ENCODE results near the gene ACTR3.

ACTR3 gene

DNA sequence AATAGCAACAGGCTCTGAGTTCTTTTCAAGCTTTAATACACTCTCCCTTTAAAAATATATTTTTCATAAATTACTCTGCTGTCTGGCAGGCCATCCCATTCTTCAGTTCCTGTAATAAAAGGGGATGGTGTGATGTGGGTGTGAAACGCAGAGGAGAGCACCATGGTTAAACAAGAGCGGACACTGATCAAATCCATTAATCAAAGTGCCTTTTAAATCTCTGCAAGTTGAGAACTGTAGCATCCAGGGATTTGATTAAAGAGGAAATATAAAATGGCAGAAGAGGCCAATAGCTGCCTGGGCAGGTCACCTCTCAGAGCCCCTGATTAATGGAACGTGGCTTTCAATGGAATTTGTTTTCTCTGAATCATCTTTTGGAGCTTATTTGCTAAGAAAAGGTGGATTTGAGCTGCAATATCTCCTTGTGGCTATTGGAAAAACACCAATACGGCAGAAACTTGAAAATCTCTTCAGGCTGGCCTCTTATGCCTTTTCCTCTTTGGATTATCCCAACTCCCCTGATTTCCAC, 96.9 kb downstream of the ACTR3 start:
- H3K4me3 ChIP-seq (ENCODE audit: low read depth, low read length): no peak overlapping the region
- POLR2A ChIA-PET: no interaction called here
- TF ChIP-seq, protein P1, sequence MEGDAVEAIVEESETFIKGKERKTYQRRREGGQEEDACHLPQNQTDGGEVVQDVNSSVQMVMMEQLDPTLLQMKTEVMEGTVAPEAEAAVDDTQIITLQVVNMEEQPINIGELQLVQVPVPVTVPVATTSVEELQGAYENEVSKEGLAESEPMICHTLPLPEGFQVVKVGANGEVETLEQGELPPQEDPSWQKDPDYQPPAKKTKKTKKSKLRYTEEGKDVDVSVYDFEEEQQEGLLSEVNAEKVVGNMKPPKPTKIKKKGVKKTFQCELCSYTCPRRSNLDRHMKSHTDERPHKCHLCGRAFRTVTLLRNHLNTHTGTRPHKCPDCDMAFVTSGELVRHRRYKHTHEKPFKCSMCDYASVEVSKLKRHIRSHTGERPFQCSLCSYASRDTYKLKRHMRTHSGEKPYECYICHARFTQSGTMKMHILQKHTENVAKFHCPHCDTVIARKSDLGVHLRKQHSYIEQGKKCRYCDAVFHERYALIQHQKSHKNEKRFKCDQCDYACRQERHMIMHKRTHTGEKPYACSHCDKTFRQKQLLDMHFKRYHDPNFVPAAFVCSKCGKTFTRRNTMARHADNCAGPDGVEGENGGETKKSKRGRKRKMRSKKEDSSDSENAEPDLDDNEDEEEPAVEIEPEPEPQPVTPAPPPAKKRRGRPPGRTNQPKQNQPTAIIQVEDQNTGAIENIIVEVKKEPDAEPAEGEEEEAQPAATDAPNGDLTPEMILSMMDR (IDR thresholded peaks at IDR 0.05; ENCODE audit: insufficient read depth, low read length, missing control alignments): no peak
- CTCF ChIA-PET: no interaction called here
- no peak for DNase-seq (ENCODE audit: low read depth, low spot score)

DNA sequence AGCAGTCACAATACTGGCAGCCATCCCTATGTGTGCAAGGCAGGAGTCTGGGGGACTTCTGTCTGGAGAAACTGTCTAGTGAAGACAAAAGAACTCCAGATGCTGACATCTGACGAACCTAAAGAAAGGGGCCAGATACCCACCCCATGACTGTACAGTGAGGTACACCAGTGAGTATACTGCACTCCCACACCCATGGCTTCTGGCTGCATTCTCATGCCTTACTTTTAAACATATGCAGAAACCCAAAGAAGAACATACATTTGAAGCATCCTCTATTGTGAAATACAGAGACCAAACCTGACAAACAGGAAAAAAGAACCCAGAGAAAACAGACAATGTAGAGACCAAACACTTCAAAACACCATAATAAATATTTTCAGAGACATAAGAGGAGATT, 102.2 kb downstream of the ACTR3 start:
- CTCF ChIA-PET: no interaction called here
- TF ChIP-seq, protein P1 (IDR thresholded peaks at IDR 0.05; ENCODE audit: insufficient read depth, low read length, missing control alignments): no peak
- no peak for DNase-seq (ENCODE audit: low read depth, low spot score)
- POLR2A ChIA-PET: no interaction called here
- no peak overlapping the region for H3K4me3 ChIP-seq (ENCODE audit: low read depth, low read length)

DNA sequence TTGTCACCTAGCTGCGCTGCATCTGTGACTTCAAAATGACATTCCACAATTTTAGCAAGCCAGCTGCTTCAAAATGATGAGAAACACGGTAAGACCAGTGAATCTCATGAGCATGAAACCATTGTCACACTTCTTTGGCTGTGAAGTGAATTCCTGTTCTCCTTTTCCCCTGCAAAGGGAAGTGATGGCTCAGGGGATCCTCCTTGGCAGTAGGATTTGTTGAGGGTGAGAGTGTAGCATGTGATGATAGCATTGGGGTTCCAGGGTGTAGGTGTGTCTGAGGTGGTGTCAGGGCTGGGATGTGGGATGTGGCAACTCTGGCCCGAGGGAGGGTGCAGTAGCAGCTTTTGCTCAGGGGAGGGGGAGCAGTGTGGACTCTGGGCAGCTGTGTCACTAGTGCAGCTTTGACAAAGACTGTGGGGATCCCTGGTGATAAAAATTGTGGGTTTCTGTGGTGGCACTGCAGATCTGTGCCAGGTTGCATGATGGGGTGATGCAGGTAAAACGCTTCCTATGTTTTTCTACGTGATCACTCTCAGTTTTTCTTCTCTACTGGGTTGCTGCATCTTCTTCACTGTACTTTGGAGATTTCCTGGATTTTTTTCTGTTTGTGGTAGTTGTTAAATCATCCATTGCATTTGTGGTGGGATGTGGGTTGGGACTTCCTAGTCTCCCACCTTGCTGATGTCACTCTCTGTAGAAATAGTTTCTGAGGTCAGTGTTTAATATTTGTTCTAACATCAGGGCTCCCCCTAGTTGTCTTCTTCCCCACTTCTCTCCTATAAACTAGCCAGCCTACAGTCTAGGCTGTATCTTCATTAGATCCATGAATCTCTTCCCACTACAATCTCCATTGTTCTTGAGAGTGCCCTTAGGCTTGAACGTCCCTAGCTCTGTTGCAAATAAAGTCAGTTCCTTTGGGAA, 107.0 kb downstream of the ACTR3 start:
- no peak for DNase-seq (ENCODE audit: low read depth, low spot score)
- no peak overlapping the region for H3K4me3 ChIP-seq (ENCODE audit: low read depth, low read length)
- POLR2A ChIA-PET: no interaction called here
- TF ChIP-seq, protein P1 (IDR thresholded peaks at IDR 0.05; ENCODE audit: insufficient read depth, low read length, missing control alignments): no peak
- CTCF ChIA-PET: no interaction called here

DNA sequence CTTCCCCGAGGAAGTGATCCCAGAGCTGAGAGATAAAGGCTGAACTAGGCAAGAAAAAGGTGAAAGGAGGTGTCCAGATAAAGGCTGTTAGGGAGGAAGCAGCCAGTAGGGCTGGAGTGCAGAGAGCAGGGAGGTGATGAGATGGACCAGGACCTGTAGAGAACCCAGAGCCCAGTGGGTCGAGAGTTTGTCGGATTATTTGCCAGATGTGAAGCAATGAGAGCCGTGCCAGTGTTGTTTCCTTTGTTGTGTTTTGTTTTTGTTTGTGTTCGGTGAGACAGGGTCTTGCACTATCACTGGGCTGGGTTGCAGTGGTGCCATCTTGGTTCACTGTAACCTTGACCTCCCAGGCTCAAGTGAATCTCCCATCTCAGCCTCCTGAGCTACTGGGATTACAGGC, 111.3 kb downstream of the ACTR3 start:
- TF ChIP-seq, protein P1 (IDR thresholded peaks at IDR 0.05; ENCODE audit: insufficient read depth, low read length, missing control alignments): no peak
- no peak for DNase-seq (ENCODE audit: low read depth, low spot score)
- H3K4me3 ChIP-seq (ENCODE audit: low read depth, low read length): no peak overlapping the region
- ChIA-PET CTCF (no interaction called here), POLR2A (no interaction called here)

DNA sequence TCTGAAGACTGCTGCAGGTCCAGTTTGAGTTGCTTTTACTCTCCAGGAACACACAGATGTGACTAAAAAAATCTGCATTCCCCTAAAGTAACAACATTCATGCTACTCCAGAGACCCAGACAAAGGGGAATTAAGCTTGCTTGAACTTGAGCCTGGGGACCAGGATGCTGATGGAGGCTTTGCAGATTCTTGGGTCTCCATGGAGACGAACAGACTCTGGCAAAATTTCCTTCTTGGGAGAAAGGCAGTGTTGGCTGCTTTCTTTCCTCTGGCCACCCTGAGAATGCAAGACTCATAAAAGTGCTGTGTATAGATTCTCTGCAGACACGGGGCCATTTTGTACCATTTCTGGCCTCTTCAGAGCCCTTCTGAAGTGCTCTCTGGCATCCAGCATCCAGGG, 112.0 kb downstream of the ACTR3 start:
- ChIA-PET CTCF (no interaction called here), POLR2A (no interaction called here)
- no peak for DNase-seq (ENCODE audit: low read depth, low spot score)
- TF ChIP-seq, protein P1 (IDR thresholded peaks at IDR 0.05; ENCODE audit: insufficient read depth, low read length, missing control alignments): no peak
- no peak overlapping the region for H3K4me3 ChIP-seq (ENCODE audit: low read depth, low read length)

DNA sequence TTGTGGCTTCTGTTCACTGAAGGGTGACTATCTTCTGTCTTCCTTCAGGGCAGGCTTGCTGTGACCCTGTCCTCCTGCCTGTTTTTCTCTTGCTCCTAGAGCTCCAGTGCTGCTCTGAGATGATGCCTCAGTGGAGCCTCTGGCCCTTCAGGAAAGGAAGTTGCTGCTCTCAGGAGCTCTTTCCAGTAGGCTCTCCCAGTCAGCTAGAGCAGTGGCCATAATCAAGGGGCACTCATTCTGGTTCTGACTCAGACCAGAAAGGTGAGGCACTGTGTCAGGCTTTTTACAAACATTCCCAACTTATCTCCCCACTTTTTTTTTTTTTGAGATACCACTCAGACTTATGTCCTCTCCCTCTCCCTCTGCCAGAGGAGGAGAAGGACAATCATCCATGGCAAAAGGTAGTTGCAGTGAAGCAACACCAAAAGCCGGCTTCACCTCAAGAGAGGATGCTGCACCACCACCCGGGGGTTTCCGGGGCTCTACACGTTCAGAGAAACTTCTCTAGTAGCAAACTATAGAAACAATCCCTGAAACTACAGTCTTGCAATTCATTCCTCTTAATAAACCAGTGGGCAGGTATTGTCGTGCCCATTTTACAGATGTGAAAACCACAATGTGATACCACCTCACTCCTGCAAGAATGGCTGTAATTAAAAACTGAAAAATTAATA, 115.4 kb downstream of the ACTR3 start:
- no peak for DNase-seq (ENCODE audit: low read depth, low spot score)
- ChIA-PET CTCF (no interaction called here), POLR2A (interaction anchor here (0.7 kb wide), 1 partner anchor 16 kb away, joined by 4 read pairs; no protein-coding TSS in a partner anchor)
- no peak overlapping the region for H3K4me3 ChIP-seq (ENCODE audit: low read depth, low read length)
- TF ChIP-seq, protein P1 (IDR thresholded peaks at IDR 0.05; ENCODE audit: insufficient read depth, low read length, missing control alignments): no peak
